Measurements from ENCODE around the gene EPB41L3.

The EPB41L3 gene

GRCh38 chr18:5519448-5520298 lies 24.1 kb downstream of the EPB41L3 start:
- no peak overlapping the region for H3K4me3 ChIP-seq (replicated peaks; ENCODE audit: low read depth, low read length)
- no peak for TF ChIP-seq CTCF (IDR thresholded peaks at IDR 0.05; ENCODE audit: insufficient read depth, low read length, poor library complexity, severe bottlenecking)
- H3K36me3 ChIP-seq (ENCODE audit: control insufficient read depth, insufficient read depth, low read length): no peaks in the 10 kb centered on the region
- DNase-seq (ENCODE audit: extremely low read depth, insufficient read length): no peak
- no peaks in the 10 kb centered on the region; the same call in 1 of the 2 replicates for H3K27me3 ChIP-seq (replicated peaks; ENCODE audit: control insufficient read depth, insufficient read depth, low read length)

GRCh38 chr18:5518899-5519371 lies 24.9 kb downstream of the EPB41L3 start:
- Histone ChIP-seq H3K27me3 (replicated peaks; ENCODE audit: control insufficient read depth, insufficient read depth, low read length) (no peaks in the 10 kb centered on the region; the same call in 1 of the 2 replicates), H3K36me3 (ENCODE audit: control insufficient read depth, insufficient read depth, low read length) (no peaks in the 10 kb centered on the region), H3K4me3 (replicated peaks; ENCODE audit: low read depth, low read length) (no peak overlapping the region)
- TF ChIP-seq CTCF (IDR thresholded peaks at IDR 0.05; ENCODE audit: insufficient read depth, low read length, poor library complexity, severe bottlenecking): no peak
- DNase-seq (ENCODE audit: extremely low read depth, insufficient read length): no peak

- no peak for DNase-seq (ENCODE audit: extremely low read depth, insufficient read length)
Measured at GRCh38 chr18:5518179-5518770, 25.5 kb downstream of the EPB41L3 start.

GRCh38 chr18:5516841-5517240 lies 27.0 kb downstream of the EPB41L3 start:
- H3K27me3 ChIP-seq (replicated peaks; ENCODE audit: control insufficient read depth, insufficient read depth, low read length): no peaks in the 10 kb centered on the region; the same call in 1 of the 2 replicates
- DNase-seq (ENCODE audit: extremely low read depth, insufficient read length): no peak
- TF ChIP-seq CTCF (IDR thresholded peaks at IDR 0.05; ENCODE audit: insufficient read depth, low read length, poor library complexity, severe bottlenecking): no peak
- no peak overlapping the region for H3K4me3 ChIP-seq (replicated peaks; ENCODE audit: low read depth, low read length)
- H3K36me3 ChIP-seq (ENCODE audit: control insufficient read depth, insufficient read depth, low read length): no peaks in the 10 kb centered on the region

More at GRCh38 chr18:5518179-5518770, 25.5 kb downstream of the EPB41L3 start:
- no peaks in the 10 kb centered on the region; the same call in 1 of the 2 replicates for H3K27me3 ChIP-seq (replicated peaks; ENCODE audit: control insufficient read depth, insufficient read depth, low read length)
- H3K36me3 ChIP-seq (ENCODE audit: control insufficient read depth, insufficient read depth, low read length): no peaks in the 10 kb centered on the region
- no peak for TF ChIP-seq CTCF (IDR thresholded peaks at IDR 0.05; ENCODE audit: insufficient read depth, low read length, poor library complexity, severe bottlenecking)
- no peak overlapping the region for H3K4me3 ChIP-seq (replicated peaks; ENCODE audit: low read depth, low read length)

GRCh38 chr18:5515011-5515784 lies 28.6 kb downstream of the EPB41L3 start:
- H3K4me3 ChIP-seq (replicated peaks; ENCODE audit: low read depth, low read length): no peak overlapping the region
- no peaks in the 10 kb centered on the region for H3K36me3 ChIP-seq (ENCODE audit: control insufficient read depth, insufficient read depth, low read length)
- DNase-seq (ENCODE audit: extremely low read depth, insufficient read length): no peak
- H3K27me3 ChIP-seq (replicated peaks; ENCODE audit: control insufficient read depth, insufficient read depth, low read length): no peaks in the 10 kb centered on the region; the same call in none of the 2 replicates
- TF ChIP-seq CTCF (IDR thresholded peaks at IDR 0.05; ENCODE audit: insufficient read depth, low read length, poor library complexity, severe bottlenecking): no peak

Data from GM06990 (cell line).